HEK293T (cell line): ENCODE measurements around the gene ARL3.
A peak's percentile ranks its signal among the peaks of the same experiment; 100 is the strongest.
"Not testable (repeated sequence)": the region's sequence is repeated elsewhere in the genome, so short reads cannot be mapped to it uniquely, and the experiment has no call there.

Experiments used
- CTCF ChIA-PET: fragments of 350-600 bp; formaldehyde crosslinking; extraction: SDS; loops from one replicate; lab custom pipeline; 2021; ENCODE audit warnings: antibody characterized with exemption, inconsistent platforms; lab: Yijun Ruan, JAX
- POLR2A ChIA-PET: fragments of 350-600 bp; formaldehyde crosslinking; extraction: SDS; loops from one replicate; lab custom pipeline; 2020; ENCODE audit warnings: antibody characterized with exemption, inconsistent platforms; lab: Yijun Ruan, JAX
- DNase-seq: peaks from one replicate; pipeline ENCODE4 v3.0.0; 2012; ENCODE audit warnings: mixed read lengths; ENCODE audit errors: extremely low spot score
- ARNT ChIP-seq: fragments of 450-650 bp; IDR thresholded peaks from 2 replicates; pipeline ENCODE4 v1.6.1; 2017; ENCODE audit warnings: mild to moderate bottlenecking
- BHLHE40 ChIP-seq: fragments of 450-650 bp; IDR thresholded peaks from 2 replicates; pipeline ENCODE4 v1.6.1; 2016; ENCODE audit warnings: mild to moderate bottlenecking, moderate library complexity, borderline replicate concordance
- CTBP1 ChIP-seq: fragments of 450-650 bp; IDR thresholded peaks from 2 replicates; pipeline ENCODE4 v1.6.1; 2016; ENCODE audit warnings: borderline replicate concordance
- ELF4 ChIP-seq: fragments of 450-650 bp; IDR thresholded peaks from 2 replicates; pipeline ENCODE4 v1.6.1; 2017; ENCODE audit warnings: antibody characterized with exemption
- FOXA1 ChIP-seq: fragments of 450-650 bp; IDR thresholded peaks from 2 replicates; pipeline ENCODE4 v1.6.1; 2016; ENCODE audit warnings: mild to moderate bottlenecking
- FOXK2 ChIP-seq: fragments of 450-650 bp; IDR thresholded peaks from 2 replicates; pipeline ENCODE4 v1.6.1; 2016; ENCODE audit warnings: mild to moderate bottlenecking
- FOXM1 ChIP-seq: fragments of 450-650 bp; IDR thresholded peaks from 2 replicates; pipeline ENCODE4 v1.6.1; 2017; ENCODE audit warnings: mild to moderate bottlenecking, borderline replicate concordance
- HDGF ChIP-seq: fragments of 450-650 bp; IDR thresholded peaks from 2 replicates; pipeline ENCODE4 v1.6.1; 2017; ENCODE audit warnings: antibody characterized with exemption, borderline replicate concordance
- L3MBTL2 ChIP-seq: fragments of 450-650 bp; conservative IDR thresholded peaks from 2 replicates; pipeline ENCODE4 v1.6.1; 2016; ENCODE audit warnings: mild to moderate bottlenecking
- LEF1 ChIP-seq: fragments of 450-650 bp; IDR thresholded peaks from 2 replicates; pipeline ENCODE4 v1.6.1; 2017; ENCODE audit warnings: mild to moderate bottlenecking, borderline replicate concordance
- NFRKB ChIP-seq: fragments of 450-650 bp; IDR thresholded peaks from 2 replicates; pipeline ENCODE4 v1.6.1; 2016; ENCODE audit warnings: mild to moderate bottlenecking, moderate library complexity
- PKNOX1 ChIP-seq: fragments of 450-650 bp; IDR thresholded peaks from 2 replicates; pipeline ENCODE4 v1.6.1; 2016
- SP1 ChIP-seq: fragments of 450-650 bp; IDR thresholded peaks from 2 replicates; pipeline ENCODE4 v1.6.1; 2017
- SUZ12 ChIP-seq: fragments of 450-650 bp; IDR thresholded peaks from 2 replicates; pipeline ENCODE4 v1.6.1; 2016; ENCODE audit warnings: mild to moderate bottlenecking
- TARDBP ChIP-seq: fragments of 450-650 bp; IDR thresholded peaks from 2 replicates; pipeline ENCODE4 v1.6.1; 2016
- ZNF384 ChIP-seq: fragments of 450-650 bp; IDR thresholded peaks from 2 replicates; pipeline ENCODE4 v1.6.1; 2016

The ARL3 gene

GRCh38 chr10:102745157-102745556 is 31.0 kb upstream of the ARL3 start:
- POLR2A ChIA-PET: interaction anchor here (1.4 kb wide), 1 partner anchor 101 kb away, joined by 3 read pairs; the partner anchor contains the start of gene TRIM8
- no peak for DNase-seq
- TF ChIP-seq SUZ12 (no peak), NFRKB (no peak), LEF1 (no peak), L3MBTL2 (no peak)
- CTCF ChIA-PET: no interaction called here

GRCh38 chr10:102744374-102745051 is 30.3 kb upstream of the ARL3 start:
- no peak for DNase-seq
- ChIA-PET CTCF (no interaction called here), POLR2A (interaction anchor here (1.4 kb wide), 1 partner anchor 100 kb away, joined by 3 read pairs; the partner anchor contains the start of gene TRIM8)
- TF ChIP-seq FOXK2 (no peak), ELF4 (no peak)

GRCh38 chr10:102743588-102744373 is 29.6 kb upstream of the ARL3 start, which contains the start of gene WBP1L:
Gene WBP1L (plus strand): TSS chr10:102743948. CDS start chr10:102744054, 106 bp downstream.
- ChIA-PET CTCF (no interaction called here), POLR2A (interaction anchor here (0.5 to 1.4 kb wide), 5 partner anchors 12 to 125 kb away, joined by 3 read pairs; partner anchors contain the start of genes AS3MT and TRIM8)
- TF ChIP-seq PKNOX1: peak; percentile 100
- no peak for TF ChIP-seq HDGF
- no peak for TF ChIP-seq FOXM1
- TF ChIP-seq L3MBTL2: peak; percentile 89
- peak; percentile 99 for TF ChIP-seq ELF4
- no peak for TF ChIP-seq TARDBP
- no peak for TF ChIP-seq LEF1
- TF ChIP-seq BHLHE40: no peak
- no peak for TF ChIP-seq NFRKB
- peak; percentile 97 for DNase-seq

GRCh38 chr10:102743078-102743587 is 28.9 kb upstream of the ARL3 start:
- TF ChIP-seq SUZ12: no peak
- no peak for TF ChIP-seq CTBP1
- TF ChIP-seq FOXM1: no peak
- no peak for DNase-seq
- POLR2A ChIA-PET: interaction anchor here (1.0 to 1.1 kb wide), 4 partner anchors 11 to 126 kb away, joined by 3 read pairs; partner anchors contain the start of genes ARL3, AS3MT and SFXN2
- CTCF ChIA-PET: no interaction called here

GRCh38 chr10:102742313-102742712 is 28.1 kb upstream of the ARL3 start:
- CTCF ChIA-PET, DNase-seq: not testable (repeated sequence)
- POLR2A ChIA-PET: interaction anchor here (1.1 kb wide), 1 partner anchor 28 kb away, joined by 3 read pairs; the partner anchor contains the start of genes ARL3 and SFXN2

GRCh38 chr10:102741726-102742237 is 27.6 kb upstream of the ARL3 start:
- ChIA-PET CTCF (no interaction called here), POLR2A (interaction anchor here (1.1 to 1.3 kb wide), 2 partner anchors 28 kb away, joined by 3 to 5 read pairs; partner anchors contain the start of genes ARL3 and SFXN2)
- no peak for DNase-seq
- no peak for TF ChIP-seq SP1
- TF ChIP-seq SUZ12: no peak
- TF ChIP-seq FOXA1: no peak
- no peak for TF ChIP-seq ELF4
- no peak for TF ChIP-seq CTBP1
- no peak for TF ChIP-seq L3MBTL2
- no peak for TF ChIP-seq PKNOX1
- no peak for TF ChIP-seq ARNT
- no peak for TF ChIP-seq HDGF

- ChIA-PET POLR2A (no interaction called here), CTCF (no interaction called here)
- TF ChIP-seq ELF4 (no peak), SP1 (no peak), TARDBP (no peak), FOXK2 (no peak), CTBP1 (no peak), LEF1 (no peak), ARNT (no peak), ZNF384 (no peak), PKNOX1 (no peak), FOXA1 (no peak), HDGF (no peak), NFRKB (no peak), BHLHE40 (no peak)
- DNase-seq: no peak
Observed at GRCh38 chr10:102740229-102740628, 26.0 kb upstream of the ARL3 start.
